AML-193 (cell line): Measurements from ENCODE around the gene COL2A1.
A peak's percentile ranks its signal among the peaks of the same experiment; 100 is the strongest.
"Not testable (repeated sequence)": the region's sequence is repeated elsewhere in the genome, so short reads cannot be mapped to it uniquely, and the experiment has no call there.

ENCODE experiments used
- DNase-seq, 2 experiments: peaks; one replicate each; lab custom pipeline; 2025; lab: John Stamatoyannopoulos, UW

COL2A1 gene

DNA sequence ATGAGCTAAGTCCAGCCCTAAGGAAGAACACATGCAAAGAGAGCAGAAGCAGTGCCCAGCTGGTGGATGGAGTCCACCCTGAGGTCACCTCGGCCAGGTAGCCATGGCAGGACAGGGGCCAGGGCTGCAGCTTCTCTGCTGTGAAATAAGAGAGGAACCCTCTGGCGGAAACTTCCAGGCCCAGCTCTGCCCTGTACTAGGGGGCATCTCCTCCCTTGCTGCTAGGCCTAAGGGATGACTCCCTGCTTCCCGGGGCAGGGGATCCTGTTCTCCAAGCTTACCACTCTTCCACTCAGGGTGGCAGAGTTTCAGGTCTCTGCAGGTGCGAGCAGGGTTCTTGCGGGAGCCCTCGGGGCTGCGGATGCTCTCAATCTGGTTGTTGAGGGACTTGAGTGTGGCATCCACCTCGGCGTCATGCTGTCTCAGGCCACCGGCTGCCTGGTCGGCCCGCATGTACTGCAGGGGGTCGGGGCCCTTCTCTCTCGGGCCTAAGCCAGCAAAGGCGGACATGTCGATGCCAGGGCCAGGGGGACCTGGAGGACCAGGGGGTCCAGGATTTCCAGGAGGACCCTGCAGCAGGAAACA lies 29.1 kb downstream of the COL2A1 start:
- no peak for DNase-seq

DNA sequence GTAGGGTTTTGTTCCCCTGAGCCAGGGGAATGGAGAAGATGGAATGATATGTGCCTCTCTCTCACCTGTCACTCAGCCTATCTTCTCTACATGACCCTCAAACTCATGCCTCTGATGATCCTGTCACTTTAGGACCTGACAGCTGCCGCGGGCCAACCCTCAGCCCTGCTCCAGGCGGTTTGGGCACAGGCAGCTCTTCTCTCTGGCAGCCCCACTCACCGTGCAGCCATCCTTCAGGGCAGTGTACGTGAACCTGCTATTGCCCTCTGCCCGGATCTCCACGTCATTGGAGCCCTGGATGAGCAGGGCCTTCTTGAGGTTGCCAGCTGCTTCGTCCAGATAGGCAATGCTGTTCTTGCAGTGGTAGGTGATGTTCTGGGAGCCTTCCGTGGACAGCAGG lies 30.4 kb downstream of the COL2A1 start:
- DNase-seq, result no peak

DNA sequence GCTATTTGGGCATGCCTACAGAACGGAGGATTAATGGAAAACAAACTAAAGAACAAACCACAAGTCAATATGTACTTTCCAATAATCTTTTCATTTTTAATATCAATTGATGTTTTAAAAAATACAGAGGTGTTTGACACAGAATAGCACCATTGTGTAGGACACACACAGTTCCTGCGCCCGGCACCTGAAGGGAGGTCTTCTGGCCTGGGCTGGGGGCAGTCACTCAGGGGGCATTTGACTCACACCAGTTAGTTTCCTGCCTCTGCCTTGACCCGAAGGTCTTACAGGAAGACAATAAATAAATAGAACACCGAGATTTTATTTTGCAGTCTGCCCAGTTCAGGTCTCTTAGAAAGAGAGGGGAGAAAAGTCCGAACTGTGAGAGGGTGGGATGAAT lies 31.4 kb downstream of the COL2A1 start:
- DNase-seq, result no peak

DNA sequence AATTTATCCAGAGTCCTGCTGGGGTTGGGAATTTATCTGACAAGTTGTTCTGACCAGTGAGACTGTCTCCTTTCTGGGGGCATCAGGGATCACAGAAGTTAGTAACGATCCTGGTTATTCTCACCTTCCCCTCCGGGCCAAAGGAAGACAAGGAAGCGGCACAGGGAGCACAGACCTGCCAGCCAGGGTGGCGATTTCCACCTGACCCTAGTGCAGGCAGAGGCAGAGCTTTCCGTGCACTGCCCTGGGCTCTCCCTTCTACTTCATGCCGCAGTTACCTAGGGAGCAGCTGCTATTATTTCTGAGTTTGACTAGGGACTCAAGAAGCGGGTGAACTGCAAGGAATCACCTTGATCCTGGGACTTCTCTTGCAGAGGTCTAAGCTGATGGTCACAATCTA lies 33.4 kb downstream of the COL2A1 start:
- no peak for DNase-seq

DNA sequence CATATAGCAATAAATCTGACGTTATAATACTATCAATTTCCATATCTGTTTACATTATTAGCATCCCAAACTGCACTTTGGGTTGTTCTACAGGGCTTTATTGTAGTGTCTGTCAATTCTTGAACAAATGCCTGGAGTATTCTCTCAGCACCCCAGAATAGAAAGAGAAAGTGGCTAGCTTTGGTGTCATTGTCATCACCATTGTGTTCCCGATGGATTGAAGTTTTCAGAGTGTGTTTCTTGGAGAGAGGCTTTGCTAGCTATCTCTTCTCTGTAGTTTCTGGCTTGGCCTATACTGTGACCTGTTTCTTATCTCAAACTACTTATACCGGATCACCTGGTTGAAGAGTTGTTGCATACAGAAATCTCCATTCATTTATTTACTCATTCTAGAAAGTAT lies 34.4 kb downstream of the COL2A1 start:
- DNase-seq, result no peak

DNA sequence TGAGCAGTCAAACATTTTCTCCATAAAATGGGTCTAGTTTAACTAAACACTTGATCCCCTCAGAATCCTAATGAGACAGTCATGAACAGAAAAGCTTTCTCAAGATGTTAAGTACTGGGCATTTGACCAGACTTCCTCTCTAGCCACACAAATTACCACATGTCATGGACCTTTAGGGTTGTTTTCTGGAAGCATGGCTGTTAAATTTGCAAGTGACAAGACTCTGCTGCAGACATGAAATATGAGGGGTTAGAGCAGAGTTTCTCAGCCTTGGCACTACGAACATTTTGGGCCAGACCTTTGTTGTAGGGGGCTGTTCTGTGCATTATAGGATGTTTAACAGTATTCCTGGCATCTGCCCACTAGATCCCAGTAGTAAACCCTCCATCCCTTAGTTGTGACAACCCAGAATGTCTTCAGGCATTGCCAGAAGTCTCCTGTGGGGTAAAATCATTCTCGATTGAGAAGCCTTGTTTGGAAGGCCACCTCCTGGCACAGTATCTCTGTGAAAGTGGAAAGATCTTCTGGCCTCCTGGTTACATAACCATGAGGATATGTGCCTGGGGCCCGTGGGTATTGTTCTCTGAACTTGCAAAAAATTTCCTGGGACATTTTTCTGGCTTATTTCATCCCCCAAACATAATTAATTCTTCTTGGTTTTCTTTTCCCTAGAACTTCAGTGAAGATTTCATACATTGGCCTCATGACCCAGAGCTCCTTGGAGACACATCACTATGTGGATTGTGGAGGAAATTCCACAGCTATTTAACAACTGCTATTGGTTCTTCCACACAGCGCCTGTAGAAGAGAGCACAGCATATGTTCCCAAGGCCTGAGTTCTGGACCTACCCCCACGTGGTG lies 36.6 kb downstream of the COL2A1 start:
- DNase-seq, result no peak

DNA sequence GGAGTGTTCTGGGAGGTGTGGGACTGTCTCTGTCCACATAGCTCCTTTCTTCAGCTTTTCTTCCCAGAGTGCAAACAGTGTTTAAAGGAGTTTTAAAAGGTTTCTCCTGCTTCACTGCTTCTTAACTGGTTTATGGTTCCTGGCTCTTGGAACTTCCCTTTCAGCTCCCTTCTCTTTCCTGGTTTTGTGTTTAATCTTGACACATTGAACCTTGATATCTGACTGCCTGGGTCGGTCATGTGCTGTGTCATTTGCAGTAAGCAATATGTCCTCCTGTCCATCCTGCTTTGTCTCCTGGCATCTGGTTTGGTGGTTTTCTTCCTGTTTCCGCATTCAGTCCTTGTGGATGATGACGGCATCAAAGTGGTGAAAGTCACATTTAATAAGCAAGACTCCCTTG lies 38.7 kb downstream of the COL2A1 start:
- DNase-seq, result no peak

DNA sequence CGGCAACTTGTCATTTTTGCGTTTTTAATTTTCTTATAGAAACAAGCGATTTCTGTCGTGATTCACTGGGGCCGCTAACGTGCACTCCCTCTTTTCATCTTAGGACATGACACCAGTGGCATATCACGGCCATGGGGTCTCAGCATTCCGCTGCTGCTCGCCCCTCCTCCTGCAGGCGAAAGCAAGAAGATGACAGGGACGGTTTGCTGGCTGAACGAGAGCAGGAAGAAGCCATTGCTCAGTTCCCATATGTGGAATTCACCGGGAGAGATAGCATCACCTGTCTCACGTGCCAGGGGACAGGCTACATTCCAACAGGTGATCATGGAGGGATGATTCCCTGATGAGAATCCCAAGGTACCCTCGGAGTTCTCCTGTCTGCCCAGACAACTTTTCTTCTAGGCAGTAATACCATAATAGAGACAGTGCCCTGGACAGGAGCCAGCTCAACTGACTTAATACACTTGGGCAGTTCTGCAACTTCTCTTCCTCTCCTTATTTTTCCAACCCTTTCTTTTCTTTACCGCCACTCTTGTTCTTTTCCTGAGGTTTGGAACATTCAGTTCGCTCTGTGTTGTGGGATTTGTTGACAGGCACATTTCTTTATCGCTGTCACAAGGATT lies 40.1 kb downstream of the COL2A1 start:
- peak; percentile 16 to 27 for DNase-seq

DNA sequence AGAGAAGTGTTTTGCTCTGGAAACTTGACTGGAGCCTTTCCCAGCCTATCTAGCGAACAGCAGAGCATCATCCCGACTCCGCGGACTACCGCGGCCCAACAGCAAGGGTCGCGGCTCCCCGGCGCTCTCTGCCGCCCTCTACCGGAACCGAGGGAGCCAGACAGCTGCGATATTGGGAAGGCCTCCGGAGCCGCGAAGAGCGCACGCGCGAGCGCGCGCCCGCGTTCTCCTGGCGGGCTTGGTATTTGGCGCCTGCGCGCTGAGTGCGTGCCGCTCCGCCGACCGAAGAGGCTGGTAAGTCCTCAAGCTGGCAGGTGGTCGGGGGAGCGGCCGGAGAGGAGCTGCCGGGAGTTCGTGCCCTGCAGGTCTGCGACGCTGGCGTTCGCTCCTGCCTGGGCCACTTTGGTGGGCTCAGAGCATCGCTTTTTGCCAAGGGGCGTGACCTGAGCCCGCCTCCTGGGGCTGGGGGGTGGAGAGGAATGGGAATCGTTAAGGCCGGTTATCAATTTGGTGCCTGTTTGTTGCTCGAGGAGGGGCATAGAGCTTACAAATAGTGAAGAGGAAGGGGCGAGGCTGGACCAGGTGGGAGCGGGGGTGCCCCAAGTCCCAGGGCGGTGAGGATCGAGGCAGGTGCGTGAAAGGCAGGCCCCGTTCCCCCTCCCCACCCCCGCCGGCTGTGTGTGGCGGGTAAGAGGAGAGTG lies 40.8 kb downstream of the COL2A1 start, which contains the start of gene TMEM106C:
TSS of gene TMEM106C (plus strand) at position 257 of the 701 bp plus-strand sequence. CDS start 641 bp downstream, outside the sequence.
- DNase-seq, result peak; percentile 81 to 86

DNA sequence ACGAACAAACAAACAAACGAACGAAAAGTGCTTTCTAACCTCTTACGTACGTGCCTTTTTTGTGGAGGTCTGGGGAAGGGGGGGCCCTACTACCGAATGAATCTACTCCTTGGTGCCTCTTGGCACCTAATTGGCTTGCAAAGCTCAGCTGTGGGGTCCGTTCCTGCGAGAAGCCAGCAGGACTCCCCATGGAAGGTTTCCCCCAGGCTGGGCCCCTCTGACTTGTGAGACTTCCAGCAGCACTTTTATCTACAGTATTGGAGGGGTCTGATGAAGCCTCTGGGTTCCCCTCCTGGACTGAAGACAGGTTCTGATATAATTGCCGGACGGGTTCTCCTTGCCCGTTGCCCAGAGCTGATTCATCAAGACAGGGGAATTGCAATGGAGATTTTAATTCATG lies 42.1 kb downstream of the COL2A1 start:
- no peak for DNase-seq

DNA sequence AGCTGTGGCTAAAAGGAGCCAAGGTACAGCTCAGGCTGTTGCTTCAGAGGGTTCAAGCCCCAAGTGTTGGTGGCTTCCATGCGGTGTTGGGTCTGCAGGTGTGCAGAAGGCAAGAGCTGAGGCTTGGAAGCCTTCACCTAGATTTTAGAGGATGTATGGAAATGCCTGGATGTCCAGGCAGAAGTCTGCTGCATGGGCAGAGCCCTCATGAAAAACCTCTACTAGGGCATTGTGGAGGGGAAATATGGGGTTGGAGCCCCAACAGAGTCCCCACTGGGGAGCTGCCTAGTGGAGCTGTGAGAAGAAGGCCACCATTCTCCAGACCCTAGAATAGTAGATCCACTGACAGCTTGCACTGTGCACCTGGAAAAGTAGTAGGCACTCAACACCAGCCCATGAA lies 46.6 kb downstream of the COL2A1 start:
- DNase-seq, result not testable (repeated sequence)

DNA sequence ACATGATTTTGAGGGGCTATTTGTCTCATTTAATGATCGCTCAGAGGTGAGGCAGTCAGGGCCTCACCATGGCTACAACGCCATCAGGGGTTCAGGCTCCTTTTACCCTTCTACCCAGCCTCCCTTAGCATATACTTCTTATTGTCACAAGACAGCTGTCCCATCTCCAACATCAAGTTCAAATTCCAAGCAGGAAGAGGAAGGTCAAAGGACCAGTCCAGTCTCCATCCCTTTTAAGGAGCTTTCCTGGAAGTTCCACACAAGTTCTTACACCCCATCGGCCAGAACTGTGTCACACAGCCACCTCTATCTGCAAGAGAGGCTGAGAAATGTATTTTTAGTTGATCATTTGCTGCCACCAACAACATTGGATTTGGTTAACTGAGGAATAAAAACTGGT lies 49.2 kb downstream of the COL2A1 start:
- DNase-seq, result no peak

DNA sequence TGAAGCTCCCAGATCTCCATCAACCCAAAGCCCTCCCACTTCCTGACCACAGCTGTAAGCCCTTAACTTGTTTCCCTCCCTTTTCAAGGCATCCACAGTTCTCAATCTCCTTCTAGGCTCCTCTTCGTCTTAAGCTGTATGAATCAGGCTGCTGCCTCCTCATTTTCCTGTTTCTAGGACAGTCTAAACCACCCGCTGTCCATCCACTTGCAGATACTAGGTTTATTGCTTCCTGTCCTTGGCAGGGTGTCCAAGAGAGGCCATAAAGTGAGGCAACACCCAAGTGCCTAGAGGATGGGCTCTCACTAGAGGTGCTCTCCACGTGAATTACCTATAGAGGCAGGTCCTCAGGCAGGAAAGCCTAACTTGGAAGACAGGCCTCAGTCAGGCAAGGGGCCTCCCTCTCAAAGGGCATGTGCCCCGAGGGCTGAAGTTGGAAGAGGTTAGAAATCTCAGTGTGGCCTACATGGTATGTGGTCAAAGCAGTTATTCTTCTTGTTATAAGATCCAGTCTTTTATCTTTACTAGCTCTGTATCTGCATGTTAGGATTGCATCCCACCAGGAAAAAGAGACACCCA lies 49.7 kb downstream of the COL2A1 start:
- no peak for DNase-seq

DNA sequence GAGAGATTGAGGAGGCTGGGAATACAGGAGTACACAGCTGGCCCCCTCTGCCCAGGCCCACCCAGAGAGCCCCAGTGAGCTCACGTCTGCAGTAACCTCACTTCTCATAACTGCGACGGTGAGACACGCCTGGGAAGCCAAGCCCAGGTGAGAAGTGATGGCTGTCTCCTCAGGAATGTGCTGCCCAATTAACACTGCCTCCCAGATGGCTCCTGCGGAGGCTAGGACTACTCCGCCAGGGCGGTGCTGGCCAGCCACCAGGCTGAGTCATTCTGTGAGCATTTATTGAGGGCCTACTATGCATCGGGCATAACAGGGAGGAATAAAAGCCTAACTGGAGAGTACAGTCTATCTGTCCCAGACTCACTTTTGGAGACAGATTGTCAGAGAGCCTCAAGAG lies 50.2 kb downstream of the COL2A1 start:
- no peak for DNase-seq

DNA sequence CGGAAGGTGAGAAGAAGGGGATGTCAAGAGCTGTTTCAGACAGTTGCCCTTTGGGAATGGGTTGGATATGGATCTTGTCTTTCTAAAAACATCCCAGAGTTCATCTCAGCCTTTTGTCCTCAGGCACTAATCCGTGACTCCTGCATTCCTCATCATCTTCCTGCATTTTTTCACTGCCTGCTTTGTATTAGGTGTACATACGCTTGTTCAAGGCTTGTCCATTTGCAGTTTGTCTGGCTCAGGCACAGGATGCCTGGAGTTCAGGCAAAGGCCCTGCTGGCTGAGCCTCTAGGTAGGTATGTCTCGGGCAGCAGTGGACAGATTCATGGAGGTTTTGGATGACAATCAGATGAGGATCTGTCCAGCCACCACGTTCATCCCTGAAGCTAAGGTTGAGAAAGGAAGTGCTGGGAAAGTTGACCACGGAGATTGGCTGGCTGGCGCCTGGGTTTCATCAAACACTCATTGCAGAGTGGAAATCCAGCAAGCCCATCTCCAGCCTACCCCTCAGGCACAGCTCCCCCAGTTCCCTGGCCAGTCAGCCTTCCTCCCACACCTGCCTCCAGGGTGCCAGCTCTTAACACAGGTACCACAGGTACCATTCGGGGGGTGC lies 53.3 kb downstream of the COL2A1 start:
- DNase-seq, result no peak

DNA sequence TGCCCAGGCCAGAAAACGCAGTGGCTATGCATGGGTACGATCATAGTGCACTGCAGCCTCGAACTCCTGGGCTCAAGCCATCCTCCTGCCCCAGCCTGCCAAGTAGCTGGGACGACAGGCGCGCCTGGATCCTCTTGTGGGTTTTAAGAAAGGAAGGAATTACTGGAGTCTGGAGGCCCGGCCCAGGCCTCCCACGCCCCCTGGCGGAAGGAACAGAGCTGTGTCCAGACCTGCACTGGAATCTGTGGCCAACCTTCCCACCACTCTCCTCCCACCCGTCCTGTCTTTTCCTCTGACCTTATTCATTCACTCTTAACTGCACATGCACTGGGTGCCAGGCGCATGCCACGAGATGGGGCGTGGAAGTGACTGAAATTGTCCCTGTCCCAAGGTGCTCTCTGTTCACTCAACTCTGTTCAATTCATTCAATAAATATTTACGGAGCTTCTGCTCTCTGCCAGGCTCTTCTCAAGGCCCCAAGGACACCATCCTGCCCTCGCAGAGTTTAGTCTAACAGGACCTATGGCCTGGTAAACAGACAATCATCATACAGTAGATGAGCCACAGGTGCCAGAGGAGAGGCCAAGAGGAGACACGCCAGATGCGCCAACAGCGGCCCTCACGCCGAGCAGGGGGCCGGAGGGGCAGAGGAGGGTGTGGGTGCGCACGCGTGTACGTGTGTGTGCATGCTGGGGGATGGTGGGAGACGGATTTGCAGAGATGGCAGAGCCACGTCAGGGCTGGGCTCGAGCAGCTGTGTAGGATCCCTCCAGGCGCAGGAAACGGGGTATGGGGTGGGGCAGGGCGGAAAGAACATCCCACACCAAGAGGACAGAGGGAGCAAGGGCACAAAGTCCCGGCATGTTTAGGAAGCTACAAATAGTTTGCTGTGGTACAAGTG lies 54.6 kb downstream of the COL2A1 start:
- DNase-seq, result peak; percentile 28 to 48

DNA sequence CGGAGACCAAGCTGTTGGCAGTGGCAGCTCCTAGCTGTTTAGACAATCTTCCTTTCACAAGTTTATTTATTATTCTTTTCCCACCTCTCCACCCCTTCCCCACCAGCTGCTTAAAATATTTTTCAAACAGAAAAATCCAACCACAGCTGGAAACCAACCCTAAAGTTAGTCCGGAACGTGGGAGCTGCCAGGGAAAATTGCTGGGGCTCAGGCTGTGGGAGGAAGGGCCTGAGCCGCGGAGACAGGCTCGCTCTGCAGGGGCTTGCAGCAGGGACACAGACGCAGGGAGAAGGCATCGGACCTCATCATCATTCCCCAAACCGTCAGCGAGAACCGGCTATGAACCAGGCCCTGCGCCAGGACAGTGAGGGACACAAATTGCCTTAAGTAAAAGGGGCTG lies 56.9 kb downstream of the COL2A1 start:
- no peak for DNase-seq

DNA sequence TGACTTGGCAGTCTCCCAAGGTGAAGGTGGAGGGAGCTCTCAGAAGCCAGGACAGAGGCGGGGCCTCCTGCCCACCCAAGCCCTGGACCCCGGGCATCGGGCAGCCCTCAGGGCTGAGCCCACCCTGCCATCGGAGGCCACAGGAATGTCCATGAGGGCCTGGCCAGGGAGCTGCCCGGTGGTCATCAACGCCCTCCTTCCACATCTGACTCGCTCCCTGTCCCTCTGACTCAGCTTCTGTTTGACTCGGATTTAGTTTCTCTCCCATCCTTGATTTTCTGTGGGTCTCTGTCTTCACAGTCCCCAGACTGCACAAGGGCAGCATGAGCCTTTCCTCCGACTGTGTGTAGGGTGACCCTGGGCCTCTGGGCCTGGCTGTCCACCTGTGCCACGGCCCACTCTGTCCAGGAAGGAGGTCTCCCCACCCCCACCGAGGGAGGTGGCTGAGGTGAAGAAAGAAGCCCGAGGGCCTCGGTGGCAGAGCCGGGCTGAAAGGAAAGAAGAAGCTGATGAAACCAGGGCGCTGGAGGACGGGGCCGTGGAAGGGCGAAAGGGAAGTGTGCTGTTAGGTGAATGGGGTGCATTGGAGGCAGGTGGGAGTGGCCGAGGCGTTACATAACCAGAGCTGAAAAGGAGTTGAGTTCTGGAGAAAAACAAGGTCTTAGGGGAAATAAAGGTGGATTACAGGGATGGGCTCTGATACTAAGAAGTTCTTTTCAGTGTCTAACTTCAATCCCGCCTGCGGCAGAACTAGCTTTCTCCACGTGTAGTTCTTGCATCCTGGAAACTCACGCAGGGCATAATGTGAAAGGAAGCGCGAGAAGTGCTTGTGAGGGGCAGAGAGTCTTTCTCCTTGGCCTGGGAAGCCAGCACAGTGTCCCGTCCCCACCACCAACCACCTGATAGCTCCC lies 57.6 kb downstream of the COL2A1 start:
- DNase-seq, result peak; percentile 84 to 87

DNA sequence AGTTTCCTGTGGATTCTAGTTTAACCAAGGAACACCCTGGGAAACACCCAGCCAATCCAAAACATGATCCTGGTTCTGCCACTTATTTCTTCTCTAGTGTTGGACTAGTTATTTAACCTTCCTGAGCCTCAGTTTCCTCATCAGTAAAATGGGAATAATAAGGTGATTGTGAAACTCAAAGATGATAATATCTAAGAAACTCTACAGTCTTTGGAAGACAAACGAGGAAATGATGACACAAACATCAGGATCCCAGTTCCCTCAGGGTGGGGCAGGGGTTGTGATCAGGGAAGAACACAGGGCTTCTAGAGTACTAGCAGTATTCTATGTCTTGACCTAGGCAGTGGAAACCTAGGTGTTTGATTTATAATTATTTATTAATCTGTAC lies 58.9 kb downstream of the COL2A1 start:
- no peak for DNase-seq
